Endodermal cell (in vitro differentiated cells): ENCODE measurements around the gene RALGAPA2. TPM values are rescaled to one million over a fixed set of nuclear protein-coding genes. Genes with fewer than 3 reads are reported as not detected.

ENCODE experiments used
- DNase-seq: peaks from one replicate; pipeline ENCODE4 v3.0.0-alpha.2; 2017
- H3K27ac ChIP-seq: 2 replicates; pipeline ENCODE4 v1.5.1; 2013; ENCODE audit warnings: mild to moderate bottlenecking, low read depth, low read length, moderate library complexity
- H3K27me3 ChIP-seq: 2 replicates; pipeline ENCODE4 v1.6.1; 2013; ENCODE audit warnings: mild to moderate bottlenecking, low read length, moderate library complexity; ENCODE audit not compliant: insufficient read depth, control insufficient read depth, poor library complexity, severe bottlenecking
- H3K36me3 ChIP-seq: 2 replicates; pipeline ENCODE4 v1.7.0; 2013; ENCODE audit warnings: mild to moderate bottlenecking, low read length, moderate library complexity; ENCODE audit not compliant: control insufficient read depth, insufficient read depth
- H3K4me1 ChIP-seq: one replicate; pipeline ENCODE4 v1.7.0; 2013; ENCODE audit warnings: low read length; ENCODE audit not compliant: control insufficient read depth, insufficient read depth
- H3K4me3 ChIP-seq: 2 replicates; pipeline ENCODE4 v1.5.1; 2013; ENCODE audit warnings: mild to moderate bottlenecking, low read length, moderate library complexity
- H3K9ac ChIP-seq: 2 replicates; pipeline ENCODE4 v1.6.1; 2013; ENCODE audit warnings: mild to moderate bottlenecking, low read length, moderate library complexity; ENCODE audit not compliant: poor library complexity, severe bottlenecking; ENCODE audit errors: extremely low read depth
- H3K9me3 ChIP-seq: 2 replicates; pipeline ENCODE4 v1.6.1; 2013; ENCODE audit warnings: mild to moderate bottlenecking, low read length, moderate library complexity; ENCODE audit not compliant: control insufficient read depth
- H3K27ac Mint-ChIP-seq: 2 replicates; pipeline ENCODE4 v1.8.0; 2020; ENCODE audit warnings: mixed read lengths
- H3K27me3 Mint-ChIP-seq: 2 replicates; pipeline ENCODE4 v1.8.0; 2021; ENCODE audit warnings: mild to moderate bottlenecking, mixed read lengths; ENCODE audit not compliant: insufficient read depth
- H3K36me3 Mint-ChIP-seq: 2 replicates; pipeline ENCODE4 v1.8.0; 2020; ENCODE audit warnings: low read depth, mixed read lengths
- H3K4me1 Mint-ChIP-seq: 2 replicates; pipeline ENCODE4 v1.8.0; 2020; ENCODE audit warnings: mixed read lengths
- H3K4me3 Mint-ChIP-seq: 2 replicates; pipeline ENCODE4 v1.8.0; 2020; ENCODE audit warnings: mild to moderate bottlenecking, moderate library complexity, mixed read lengths
- H3K9me3 Mint-ChIP-seq: 2 replicates; pipeline ENCODE4 v1.8.0; 2020; ENCODE audit warnings: mild to moderate bottlenecking, mixed read lengths
- CTCF ChIP-seq: fragments of 200-600 bp; sonication (generic); conservative IDR thresholded peaks from 2 replicates; pipeline ENCODE4 v1.5.0; 2021; ENCODE audit warnings: antibody characterized with exemption, mild to moderate bottlenecking
- WGBS, 2 experiments: methylation state at CpG; one replicate each; pipeline versions ENCODE4 v1.1.5 to v1.1.7; 2013; ENCODE audit warnings: missing lambda C conversion rate in 2 of 2, mixed read lengths in 1 of 2; ENCODE audit not compliant: insufficient coverage in 1 of 2, insufficient read length in 1 of 2; 5-methylcytosine and 5-hydroxymethylcytosine counted together
- total RNA-seq, 2 donors: library from RNA; stranded (reverse); fragmentation: NEBNext Ultra II Directional in 1 of 2; extraction: Animal tissue kit (Norgen Biotek cat#: 25700) in 1 of 2; gene quantifications; 2 replicates in 1 of 2; 3 replicates in 1 of 2; pipeline ENCODE4 v1.2.1, GENCODE V29; 2021

The RALGAPA2 gene
- total RNA-seq, 2 donors from 2014 or later, result 19.5 to 24.6 TPM

- Mint-ChIP-seq H3K27me3 (no peaks in the 10 kb centered on the region), H3K36me3 (no peaks in the 10 kb centered on the region), H3K4me1 (no peaks in the 10 kb centered on the region), H3K27ac (no peak overlapping the region), H3K9me3 (no peaks in the 10 kb centered on the region), H3K4me3 (no peak overlapping the region)
- no peak for TF ChIP-seq CTCF
- Histone ChIP-seq H3K4me1 (no peaks in the 10 kb centered on the region), H3K27ac (no peak overlapping the region), H3K36me3 (no peaks in the 10 kb centered on the region), H3K4me3 (no peak overlapping the region), H3K9ac (no peak overlapping the region), H3K9me3 (no peaks in the 10 kb centered on the region), H3K27me3 (no peaks in the 10 kb centered on the region)
- DNase-seq, result no peak
- 90 to 94% methylated on average over 5 of the region's 5 CpGs for WGBS, 2 experiments
These were observed 286.4 kb downstream of the RALGAPA2 start for GRCh38 chr20:20425823-20426654.

- no peaks in the 10 kb centered on the region for H3K9me3 Mint-ChIP-seq
- WGBS, 2 experiments, result 79 to 100% methylated on average over 1 of the region's 1 CpG
These were observed 289.3 kb downstream of the RALGAPA2 start for GRCh38 chr20:20423117-20423516.

More at GRCh38 chr20:20423117-20423516, 289.3 kb downstream of the RALGAPA2 start:
- no peaks in the 10 kb centered on the region for H3K27me3 ChIP-seq
- Mint-ChIP-seq H3K4me1 (no peaks in the 10 kb centered on the region), H3K27me3 (no peaks in the 10 kb centered on the region), H3K36me3 (no peaks in the 10 kb centered on the region), H3K27ac (no peak overlapping the region), H3K4me3 (no peak overlapping the region)
- no peaks in the 10 kb centered on the region for H3K4me1 ChIP-seq
- no peaks in the 10 kb centered on the region for H3K36me3 ChIP-seq
- H3K4me3 ChIP-seq, result no peak overlapping the region
- no peak overlapping the region for H3K9ac ChIP-seq
- H3K27ac ChIP-seq, result no peak overlapping the region
- DNase-seq, result no peak
- no peak for TF ChIP-seq CTCF
- no peaks in the 10 kb centered on the region for H3K9me3 ChIP-seq
